ENCODE data around the gene PSIP1.
A peak's percentile ranks its signal among the peaks of the same experiment; 100 is the strongest.

- peak; percentile 63 for TF ChIP-seq CTCF (conservative IDR thresholded peaks at IDR 0.05)
- TF ChIP-seq EZH2 (IDR thresholded peaks at IDR 0.05; ENCODE audit: low read depth), result no peak
Measured at GRCh38 chr9:15416880-15417279, 93.9 kb downstream of the PSIP1 start.

Measured in PC-9 (cell line).